Liver (tissue), 3 donors: Measurements from ENCODE around the gene SH3RF3.

ENCODE experiments used
- CTCF ChIP-seq: fragments of 150-350 bp; IDR thresholded peaks from 2 replicates; pipeline ENCODE4 v1.5.1; 2017; ENCODE audit warnings: improper control_type of control experiment, low read depth, low read length; ENCODE audit not compliant: missing input control
- GABPA ChIP-seq, 2 donors: IDR thresholded peaks in 1 of 2; conservative IDR thresholded peaks in 1 of 2; 2 replicates each; pipeline ENCODE4 v1.6.1; 2016; ENCODE audit warnings: antibody characterized with exemption in 2 of 2, mild to moderate bottlenecking in 1 of 2, moderate library complexity in 1 of 2
- MAX ChIP-seq: IDR thresholded peaks from 2 replicates; pipeline ENCODE4 v1.6.1; 2016; ENCODE audit warnings: antibody characterized with exemption
- RAD21 ChIP-seq, 2 donors: IDR thresholded peaks; 2 replicates each; pipeline ENCODE4 v1.6.1; 2016; ENCODE audit warnings: antibody characterized with exemption in 2 of 2, mild to moderate bottlenecking in 2 of 2
- REST ChIP-seq: IDR thresholded peaks from 2 replicates; pipeline ENCODE4 v1.6.1; 2016; ENCODE audit warnings: antibody characterized with exemption, mild to moderate bottlenecking
- SP1 ChIP-seq: IDR thresholded peaks from 2 replicates; pipeline ENCODE4 v1.6.1; 2018; ENCODE audit warnings: antibody characterized with exemption, mild to moderate bottlenecking
- YY1 ChIP-seq: IDR thresholded peaks from 2 replicates; pipeline ENCODE4 v1.6.1; 2016; ENCODE audit warnings: antibody characterized with exemption, mild to moderate bottlenecking
- donor health status: healthy.
- donor health status: healthy.

GRCh38 chr2:109202486-109202885 lies 73.5 kb downstream of the SH3RF3 start:
- no peak for TF ChIP-seq RAD21 (IDR thresholded peaks at IDR 0.05)
- no peak for TF ChIP-seq REST
- no peak for TF ChIP-seq GABPA (IDR thresholded peaks at IDR 0.05 in 1 of 2, conservative IDR thresholded peaks at IDR 0.05 in 1 of 2)
- TF ChIP-seq CTCF = no peak
- TF ChIP-seq SP1 = no peak
- no peak for TF ChIP-seq MAX
- TF ChIP-seq YY1 = no peak
